SK-N-MC (cell line): ENCODE results near the gene HNRNPH1.

Source experiments
- DNase-seq: peaks from one replicate; pipeline ENCODE4 v3.0.0-alpha.2; 2011; ENCODE audit warnings: low read depth, low spot score
- H3K27ac ChIP-seq: fragments of 200-600 bp; sonication (generic); 2 replicates; pipeline ENCODE4 v1.5.1; 2016; ENCODE audit warnings: mixed run types
- H3K36me3 ChIP-seq: fragments of 200-600 bp; sonication (generic); 2 replicates; pipeline ENCODE4 v1.6.1; 2017; ENCODE audit warnings: antibody characterized with exemption, low read length, mixed read lengths; ENCODE audit not compliant: insufficient read depth
- H3K4me3 ChIP-seq: fragments of 200-600 bp; sonication (generic); 2 replicates; pipeline ENCODE4 v1.5.1; 2016
- H3K9ac ChIP-seq: fragments of 200-600 bp; sonication (generic); 2 replicates; pipeline ENCODE4 v1.8.0; 2017; ENCODE audit warnings: mixed run types, mixed read lengths; ENCODE audit not compliant: insufficient read length
- H3K9me3 ChIP-seq: fragments of 200-600 bp; sonication (generic); 2 replicates; pipeline ENCODE4 v1.6.1; 2017; ENCODE audit warnings: low read depth, mild to moderate bottlenecking, antibody characterized with exemption, low read length, moderate library complexity, mixed read lengths
- EZH2 ChIP-seq: fragments of 200-600 bp; sonication (generic); IDR thresholded peaks from one replicate; pipeline ENCODE4 v1.6.1; 2017; ENCODE audit warnings: antibody characterized with exemption
- FOXP2 ChIP-seq: optimal IDR thresholded peaks from 2 replicates; pipeline ENCODE3; 2011; ENCODE audit warnings: mild to moderate bottlenecking, moderate library complexity; ENCODE audit not compliant: insufficient read depth; ENCODE audit errors: extremely low read length, control extremely low read depth
- POLR2AphosphoS5 ChIP-seq: IDR thresholded peaks from 2 replicates; pipeline ENCODE4 v1.6.1; 2012; ENCODE audit warnings: mild to moderate bottlenecking, low read depth, low read length, borderline replicate concordance

Gene HNRNPH1

GRCh38 chr5:179599100-179599499, 24.4 kb downstream of the HNRNPH1 start:
- DNase-seq: no peak
- Histone ChIP-seq H3K9me3 (no peaks in the 10 kb centered on the region), H3K4me3 (no peak overlapping the region), H3K9ac (no peak overlapping the region), H3K36me3 (peaks cover 63% of the 10 kb centered on the region), H3K27ac (no peak overlapping the region)
- TF ChIP-seq FOXP2: no peak
- TF ChIP-seq POLR2AphosphoS5: no peak
- no peak for TF ChIP-seq EZH2

- TF ChIP-seq POLR2AphosphoS5 (no peak), EZH2 (no peak), FOXP2 (no peak)
- Histone ChIP-seq H3K27ac (no peak overlapping the region), H3K9ac (no peak overlapping the region), H3K4me3 (no peak overlapping the region), H3K9me3 (no peaks in the 10 kb centered on the region), H3K36me3 (peaks cover 74% of the 10 kb centered on the region)
- DNase-seq: no peak
Measured at GRCh38 chr5:179596421-179596820, 27.1 kb downstream of the HNRNPH1 start.

- DNase-seq: no peak
- TF ChIP-seq EZH2 (no peak), POLR2AphosphoS5 (no peak), FOXP2 (no peak)
- H3K9ac ChIP-seq: no peak overlapping the region
- no peaks in the 10 kb centered on the region for H3K9me3 ChIP-seq
- no peak overlapping the region for H3K27ac ChIP-seq
- H3K36me3 ChIP-seq: peaks cover 72% of the 10 kb centered on the region
- H3K4me3 ChIP-seq: no peak overlapping the region
Measured at GRCh38 chr5:179595916-179596315, 27.6 kb downstream of the HNRNPH1 start.

- no peak overlapping the region for H3K4me3 ChIP-seq
- H3K9me3 ChIP-seq: no peaks in the 10 kb centered on the region
- DNase-seq: no peak
- TF ChIP-seq EZH2 (no peak), POLR2AphosphoS5 (no peak), FOXP2 (no peak)
- no peak overlapping the region for H3K9ac ChIP-seq
- peaks cover 49% of the 10 kb centered on the region for H3K36me3 ChIP-seq
- no peak overlapping the region for H3K27ac ChIP-seq
Measured at GRCh38 chr5:179588166-179588565, 35.3 kb downstream of the HNRNPH1 start.

- TF ChIP-seq EZH2 (no peak), POLR2AphosphoS5 (no peak), FOXP2 (no peak)
- DNase-seq: no peak
- no peaks in the 10 kb centered on the region for H3K9me3 ChIP-seq
- H3K4me3 ChIP-seq: no peak overlapping the region
- H3K27ac ChIP-seq: no peak overlapping the region
- H3K36me3 ChIP-seq: peaks cover 41% of the 10 kb centered on the region
- no peak overlapping the region for H3K9ac ChIP-seq
Measured at GRCh38 chr5:179585941-179586401, 37.5 kb downstream of the HNRNPH1 start.

GRCh38 chr5:179577286-179577960, 46.0 kb downstream of the HNRNPH1 start:
- H3K36me3 ChIP-seq: peaks cover 38% of the 10 kb centered on the region; the same call in 1 of the 2 replicates
- DNase-seq: no peak

GRCh38 chr5:179572386-179572785, 51.1 kb downstream of the HNRNPH1 start:
- no peak overlapping the region for H3K4me3 ChIP-seq
- no peak overlapping the region for H3K27ac ChIP-seq
- DNase-seq: no peak
- no peaks in the 10 kb centered on the region for H3K9me3 ChIP-seq
- H3K9ac ChIP-seq: no peak overlapping the region
- peaks cover 61% of the 10 kb centered on the region for H3K36me3 ChIP-seq
- TF ChIP-seq EZH2: no peak
- TF ChIP-seq FOXP2: no peak
- TF ChIP-seq POLR2AphosphoS5: no peak

More at GRCh38 chr5:179577286-179577960, 46.0 kb downstream of the HNRNPH1 start:
- TF ChIP-seq POLR2AphosphoS5 (no peak), FOXP2 (no peak), EZH2 (no peak)
- Histone ChIP-seq H3K9me3 (no peaks in the 10 kb centered on the region), H3K4me3 (no peak overlapping the region), H3K27ac (no peak overlapping the region), H3K9ac (no peak overlapping the region)

- Histone ChIP-seq H3K27ac (no peak overlapping the region), H3K9ac (no peak overlapping the region), H3K9me3 (no peaks in the 10 kb centered on the region), H3K36me3 (peaks cover 73% of the 10 kb centered on the region), H3K4me3 (no peak overlapping the region)
- TF ChIP-seq FOXP2 (no peak), EZH2 (no peak), POLR2AphosphoS5 (no peak)
- no peak for DNase-seq
Measured at GRCh38 chr5:179568721-179569120, 54.8 kb downstream of the HNRNPH1 start.

GRCh38 chr5:179564526-179564925, 58.9 kb downstream of the HNRNPH1 start:
- TF ChIP-seq EZH2 (no peak), POLR2AphosphoS5 (no peak), FOXP2 (no peak)
- Histone ChIP-seq H3K4me3 (no peak overlapping the region), H3K9ac (no peak overlapping the region), H3K36me3 (peaks cover 59% of the 10 kb centered on the region), H3K27ac (no peak overlapping the region), H3K9me3 (no peaks in the 10 kb centered on the region)
- DNase-seq: no peak
